ENCODE measurements around the gene RACK1. TPM values are rescaled to one million over a fixed set of nuclear protein-coding genes. Genes with fewer than 3 reads are reported as not detected.

RACK1 gene
- total and polyA plus RNA-seq, 2 of the 13 experiments (the other 11 are each of a cell fraction or from before 2014, with no cell fraction given) = 2,514 to 6,141 TPM

GRCh38 chr5:181221792-181222629 is 21.7 kb downstream of the RACK1 start (continued):
- TF ChIP-seq PRDM10 (CRISPR knock-in tag; IDR thresholded peaks at IDR 0.05; ENCODE audit: low read depth) (no peak), REST (IDR thresholded peaks at IDR 0.05; ENCODE audit: borderline replicate concordance in 1 of 2, low read depth in 1 of 2, low read length in 2 of 2) (peak in 1 of 2 experiments; percentile 42; a peak in 1 of 4 replicates), HCFC1 (IDR thresholded peaks at IDR 0.05; ENCODE audit: low read depth, low read length) (no peak), BRCA1 (CRISPR knock-in tag; IDR thresholded peaks at IDR 0.05) (peak; percentile 65; the same call in 1 of the 2 replicates), STAT6 (CRISPR knock-in tag; IDR thresholded peaks at IDR 0.05; ENCODE audit: borderline replicate concordance) (peak; percentile 95), KMT2B (CRISPR knock-in tag; IDR thresholded peaks at IDR 0.05) (peak; percentile 43; the same call in 1 of the 2 replicates), HOXA3 (CRISPR knock-in tag; IDR thresholded peaks at IDR 0.05) (peak; percentile 73), TFAP4 (IDR thresholded peaks at IDR 0.05; ENCODE audit: borderline replicate concordance, low read depth) (peak; percentile 33; the same call in 1 of the 2 replicates), NFE2 (CRISPR knock-in tag; IDR thresholded peaks at IDR 0.05) (no peak), JDP2 (CRISPR knock-in tag; IDR thresholded peaks at IDR 0.05; ENCODE audit: borderline replicate concordance) (no peak), TFE3 (CRISPR knock-in tag; IDR thresholded peaks at IDR 0.05) (no peak; the same call in 1 of the 2 replicates), FOSL1 (CRISPR knock-in tag; IDR thresholded peaks at IDR 0.05; ENCODE audit: borderline replicate concordance) (no peak), PLSCR1 (CRISPR knock-in tag; IDR thresholded peaks at IDR 0.05; ENCODE audit: borderline replicate concordance) (no peak), KLF12 (CRISPR knock-in tag; IDR thresholded peaks at IDR 0.05; ENCODE audit: borderline replicate concordance) (0 out of 2 replicates have a peak, but pooled peaks have one; percentile 44)

All from HepG2 (cell line).